ENCODE measurements around the gene TEAD2. TPM values are rescaled to one million over a fixed set of nuclear protein-coding genes. Genes with fewer than 3 reads are reported as not detected.

The TEAD2 gene
- total RNA-seq, 4 donors from 2014 or later = 13.8 to 23.5 (median 19.6) TPM

DNA sequence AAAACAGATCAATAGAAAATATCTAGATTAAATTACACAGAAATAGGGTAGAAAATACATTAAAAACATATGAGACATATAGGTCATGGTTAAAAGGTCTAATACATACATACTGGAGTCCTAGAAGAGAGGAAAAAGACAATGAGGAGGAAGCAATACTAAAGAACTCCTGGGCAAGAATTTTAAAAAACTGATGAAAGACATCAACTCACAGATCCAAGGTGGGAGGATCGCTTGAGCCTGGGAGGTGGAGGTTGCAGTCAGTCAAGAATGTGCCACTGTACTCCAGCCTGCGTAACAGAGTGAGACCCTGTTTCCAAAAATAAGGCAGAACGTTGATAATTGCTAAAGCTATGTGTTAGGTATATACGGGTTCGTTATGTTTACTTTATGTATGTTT is 20.4 kb upstream of the TEAD2 start:
- no peak for TF ChIP-seq CTCF (IDR thresholded peaks at IDR 0.05; ENCODE audit: low read depth)

DNA sequence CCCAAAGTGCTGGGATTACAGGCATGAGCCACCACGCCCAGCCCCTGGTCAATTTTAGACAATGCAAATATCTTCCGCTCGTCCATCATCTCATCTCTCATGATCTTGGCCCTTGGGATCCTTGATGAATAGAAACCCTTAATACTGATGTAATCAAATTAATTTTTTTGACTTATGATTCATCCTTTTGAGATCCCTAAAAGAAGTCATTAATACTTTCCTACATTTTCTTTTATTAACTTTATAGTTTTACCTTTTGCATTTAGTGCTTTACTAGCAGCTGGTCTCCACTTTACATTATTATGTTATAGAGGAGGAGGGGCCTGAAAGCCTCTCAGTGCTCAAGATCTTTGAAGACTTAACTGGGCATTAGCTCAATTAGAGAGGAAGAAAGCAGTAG is 18.2 kb upstream of the TEAD2 start:
- no peak for TF ChIP-seq CTCF (IDR thresholded peaks at IDR 0.05; ENCODE audit: low read depth)

GRCh38 chr19:49378512-49378911 is 16.3 kb upstream of the TEAD2 start:
- no peak for TF ChIP-seq CTCF (IDR thresholded peaks at IDR 0.05; ENCODE audit: low read depth)

DNA sequence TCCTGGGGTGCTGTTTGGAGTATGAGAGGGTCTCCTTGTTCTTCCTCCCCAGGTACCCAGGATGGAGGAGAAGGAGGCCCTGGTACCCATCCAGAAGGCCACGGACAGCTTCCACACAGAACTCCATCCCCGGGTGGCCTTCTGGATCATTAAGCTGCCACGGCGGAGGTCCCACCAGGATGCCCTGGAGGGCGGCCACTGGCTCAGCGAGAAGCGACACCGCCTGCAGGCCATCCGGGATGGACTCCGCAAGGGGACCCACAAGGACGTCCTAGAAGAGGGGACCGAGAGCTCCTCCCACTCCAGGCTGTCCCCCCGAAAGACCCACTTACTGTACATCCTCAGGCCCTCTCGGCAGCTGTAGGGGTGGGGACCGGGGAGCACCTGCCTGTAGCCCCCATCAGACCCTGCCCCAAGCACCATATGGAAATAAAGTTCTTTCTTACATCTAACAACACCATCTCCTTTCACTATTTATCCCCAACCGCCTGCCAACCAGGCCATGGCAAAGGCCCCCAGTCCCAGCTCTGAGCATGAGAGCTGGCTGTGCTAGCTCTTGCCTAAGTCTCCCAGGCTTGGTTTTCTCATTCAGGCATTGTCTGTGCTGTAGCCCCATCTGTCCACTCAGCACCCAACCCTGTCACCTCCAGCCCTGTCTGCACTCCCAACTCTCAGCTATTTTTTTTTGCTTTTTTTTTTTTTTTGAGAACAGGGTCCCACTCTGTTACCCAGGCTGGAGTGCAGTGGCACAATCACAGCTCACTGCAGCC is 12.6 kb upstream of the TEAD2 start:
- no peak for TF ChIP-seq CTCF (IDR thresholded peaks at IDR 0.05; ENCODE audit: low read depth)

GRCh38 chr19:49371184-49371583 is 9.0 kb upstream of the TEAD2 start:
- no peak for TF ChIP-seq CTCF (IDR thresholded peaks at IDR 0.05; ENCODE audit: low read depth)

DNA sequence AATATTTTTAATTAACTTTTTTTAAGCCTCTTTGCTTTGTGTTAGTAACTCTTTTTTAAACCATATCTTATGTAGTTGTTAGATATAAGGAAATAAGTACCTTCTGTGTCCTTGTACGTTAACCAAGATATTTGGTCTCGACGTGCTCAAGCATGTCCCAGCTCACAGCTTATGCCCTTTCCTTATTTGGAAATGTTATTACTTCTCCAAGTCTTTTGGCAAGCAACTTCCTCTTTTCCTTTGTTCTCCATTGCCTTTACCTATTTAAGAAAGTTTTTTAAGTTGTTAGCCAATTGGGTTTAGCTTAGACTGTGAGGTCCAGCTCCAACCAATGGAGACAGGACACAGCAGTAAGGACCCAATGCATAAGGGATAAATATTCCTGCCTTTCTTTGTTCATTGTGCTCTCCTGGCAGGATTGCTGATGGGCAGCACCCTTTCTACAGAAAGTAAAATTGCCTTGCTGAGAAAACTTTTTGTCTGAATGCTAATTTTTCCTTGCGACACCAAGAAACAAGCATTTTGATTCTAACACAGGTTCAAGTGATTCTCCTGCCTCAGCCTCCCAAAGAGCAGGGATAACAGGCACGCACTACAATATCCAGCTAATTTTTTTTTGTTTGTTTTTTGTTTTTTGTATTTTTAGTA is 6.6 kb upstream of the TEAD2 start:
- no peak for TF ChIP-seq CTCF (IDR thresholded peaks at IDR 0.05; ENCODE audit: low read depth)

DNA sequence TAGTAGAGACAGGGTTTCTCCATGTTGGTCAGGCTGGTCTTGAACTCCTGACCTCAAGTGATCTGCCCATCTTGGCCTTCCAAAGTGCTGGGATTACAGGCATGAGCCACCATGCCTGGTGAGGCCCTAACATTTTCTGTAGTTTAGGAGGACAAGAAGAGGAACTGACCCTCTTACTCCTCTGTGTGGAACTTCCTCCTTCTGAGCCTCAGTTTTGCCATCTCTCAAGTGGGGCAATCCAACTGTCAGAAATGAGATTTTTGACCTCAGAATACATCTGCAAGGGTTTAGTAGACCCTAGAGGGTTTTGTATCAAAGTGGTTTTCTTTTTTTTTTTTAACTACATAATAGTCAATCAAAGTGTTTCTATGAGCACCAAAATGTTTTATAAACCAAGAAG is 3.9 kb upstream of the TEAD2 start:
- no peak for TF ChIP-seq CTCF (IDR thresholded peaks at IDR 0.05; ENCODE audit: low read depth)

Measured in subcutaneous adipose tissue (tissue), 4 donors.